ENCODE measurements around the gene EXOSC10.

The EXOSC10 gene

GRCh38 chr1:11099310-11100148 is at the start of gene EXOSC10:
Gene EXOSC10, minus strand, starts transcription at chr1:11099869. Its CDS starts 38 bp downstream, at chr1:11099831.
- peak within 1 kb of the TSS; percentile 87 for H3K4me3 ChIP-seq (ENCODE audit: low read depth, low read length)
- in situ Hi-C loops (cut with HindIII; ENCODE audit: low sequenced_read_pairs): no loop called here
- DNase-seq (ENCODE audit: low read depth, low spot score): peak; percentile 86
- no peak for TF ChIP-seq CTCF (IDR thresholded peaks at IDR 0.05; ENCODE audit: low read depth, low read length)

GRCh38 chr1:11147197-11147770 is 47.6 kb upstream of the EXOSC10 start:
- in situ Hi-C loops (cut with HindIII; ENCODE audit: low sequenced_read_pairs): no loop called here
- no peak overlapping the region for H3K4me3 ChIP-seq (ENCODE audit: low read depth, low read length)
- peak; percentile 9 for DNase-seq (ENCODE audit: low read depth, low spot score)
- no peak for TF ChIP-seq CTCF (IDR thresholded peaks at IDR 0.05; ENCODE audit: low read depth, low read length)

GRCh38 chr1:11145741-11146140 is 46.1 kb upstream of the EXOSC10 start:
- TF ChIP-seq CTCF (IDR thresholded peaks at IDR 0.05; ENCODE audit: low read depth, low read length): no peak
- no peak overlapping the region for H3K4me3 ChIP-seq (ENCODE audit: low read depth, low read length)
- in situ Hi-C loops (cut with HindIII; ENCODE audit: low sequenced_read_pairs): no loop called here
- DNase-seq (ENCODE audit: low read depth, low spot score): no peak

GRCh38 chr1:11144570-11145256 is 45.0 kb upstream of the EXOSC10 start:
- DNase-seq (ENCODE audit: low read depth, low spot score): no peak
- in situ Hi-C loops (cut with HindIII; ENCODE audit: low sequenced_read_pairs): no loop called here
- TF ChIP-seq CTCF (IDR thresholded peaks at IDR 0.05; ENCODE audit: low read depth, low read length): no peak
- no peak overlapping the region for H3K4me3 ChIP-seq (ENCODE audit: low read depth, low read length)

GRCh38 chr1:11143907-11144306 is 44.2 kb upstream of the EXOSC10 start:
- TF ChIP-seq CTCF (IDR thresholded peaks at IDR 0.05; ENCODE audit: low read depth, low read length): no peak
- DNase-seq (ENCODE audit: low read depth, low spot score): no peak
- in situ Hi-C loops (cut with HindIII; ENCODE audit: low sequenced_read_pairs): no loop called here
- H3K4me3 ChIP-seq (ENCODE audit: low read depth, low read length): no peak overlapping the region

GRCh38 chr1:11143401-11143800 is 43.7 kb upstream of the EXOSC10 start:
- no peak for TF ChIP-seq CTCF (IDR thresholded peaks at IDR 0.05; ENCODE audit: low read depth, low read length)
- no peak for DNase-seq (ENCODE audit: low read depth, low spot score)
- H3K4me3 ChIP-seq (ENCODE audit: low read depth, low read length): no peak overlapping the region
- in situ Hi-C loops (cut with HindIII; ENCODE audit: low sequenced_read_pairs): no loop called here

Measured in astrocyte of the spinal cord (primary cell).